Thyroid gland (tissue), 4 donors: ENCODE measurements around the gene ERICH2. TPM values are rescaled to one million over a fixed set of nuclear protein-coding genes. Genes with fewer than 3 reads are reported as not detected.

Experiments used
- DNase-seq, 2 donors: peaks; one replicate each; pipeline ENCODE4 v3.0.0-alpha.2; 2019
- H3K27ac ChIP-seq, 3 donors: fragments of 200-600 bp; sonication (generic); 1 replicate in 2 of 3; 2 replicates in 1 of 3; pipeline ENCODE4 v1.5.1; 2016 to 2019; ENCODE audit warnings: mild to moderate bottlenecking in 1 of 3, moderate library complexity in 1 of 3
- H3K27me3 ChIP-seq: fragments of 200-600 bp; sonication (generic); one replicate; pipeline ENCODE4 v1.5.1; 2019
- H3K36me3 ChIP-seq, 2 donors: fragments of 200-600 bp; sonication (generic); one replicate each; pipeline ENCODE4 v1.5.1; 2016 to 2019
- H3K4me1 ChIP-seq, 2 donors: fragments of 200-600 bp; sonication (generic); one replicate each; pipeline ENCODE4 v1.5.1; 2017 to 2019
- H3K4me3 ChIP-seq, 3 donors: fragments of 200-600 bp; sonication (generic); replicated peaks in 1 of 3; 1 replicate in 2 of 3; 2 replicates in 1 of 3; pipeline ENCODE4 v1.5.1; 2016; ENCODE audit warnings: mild to moderate bottlenecking in 1 of 3
- H3K9me3 ChIP-seq: fragments of 200-600 bp; sonication (generic); one replicate; pipeline ENCODE4 v1.5.1; 2017
- POLR2A ChIP-seq, 2 donors: fragments of 450-650 bp; IDR thresholded peaks; one replicate each; pipeline ENCODE4 v1.6.1; 2017; ENCODE audit warnings: antibody characterized with exemption in 2 of 2, mild to moderate bottlenecking in 2 of 2, moderate library complexity in 1 of 2
- WGBS, 2 donors: methylation state at CpG; one replicate each; pipeline ENCODE4 v1.1.5; 2017; 5-methylcytosine and 5-hydroxymethylcytosine counted together
- intact Hi-C: fragments of 100-400 bp; cut with DNase I; formaldehyde crosslinking; loops from one replicate; pipeline ENCODE4 v1.15.1; 2023
- total RNA-seq, 4 donors: library from RNA; depleted of rRNA; stranded (reverse); fragments of >200 nt; gene quantifications; one replicate each; pipeline ENCODE4 v1.2.3, GENCODE V29; 2016
- TF ChIP-seq, protein P1 (sequence below), 6 experiments: fragments of 200-600 bp in 3 of 6; fragments of 450-650 bp in 3 of 6; sonication (generic) in 3 of 6; IDR thresholded peaks; one replicate each; pipeline ENCODE4 v1.5.1; 2016 to 2019; ENCODE audit warnings: antibody characterized with exemption in 6 of 6, mild to moderate bottlenecking in 2 of 6, inconsistent platforms in 1 of 6, moderate library complexity in 1 of 6

ERICH2 gene
- total RNA-seq, 4 donors from 2014 or later = not detected

DNA sequence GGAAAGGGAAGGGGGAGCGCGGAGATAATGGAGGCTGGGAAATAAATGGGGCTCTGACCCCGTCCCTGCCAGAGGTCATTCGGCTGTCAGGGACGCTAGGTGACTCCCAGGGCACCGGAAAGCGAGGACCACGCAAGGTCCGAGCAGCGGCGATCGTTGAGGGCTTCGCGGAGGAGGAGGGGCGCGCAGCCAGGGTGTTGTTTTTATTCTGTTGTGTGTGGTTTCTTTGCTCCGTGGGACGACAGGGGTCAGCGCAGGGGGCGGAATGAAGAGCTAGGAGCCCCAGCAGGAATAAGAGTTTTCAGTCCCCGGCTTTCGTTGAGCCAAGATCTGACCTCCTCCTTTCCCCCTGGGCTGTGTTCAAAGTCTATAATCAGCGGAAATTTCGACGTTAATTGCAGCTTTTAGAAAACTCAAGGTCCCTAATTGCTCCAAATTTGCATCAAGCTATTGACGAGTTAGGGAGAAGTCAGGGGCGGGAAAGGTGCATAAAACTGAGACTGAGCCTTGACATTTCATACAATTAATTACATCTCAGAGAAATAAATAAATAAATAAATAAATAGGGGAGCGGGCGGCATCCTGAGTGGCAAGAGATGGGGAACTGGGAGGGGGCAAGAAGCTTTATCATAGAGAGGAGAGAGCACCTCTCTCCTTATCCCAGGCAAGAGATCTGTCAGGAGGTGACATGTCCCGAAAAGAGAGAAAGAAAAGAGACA is 48.7 kb downstream of the ERICH2 start:
- H3K4me1 ChIP-seq = peaks cover 65 to 84% of the 10 kb centered on the region in 2 donors
- no peaks in the 10 kb centered on the region for H3K36me3 ChIP-seq
- H3K9me3 ChIP-seq = no peaks in the 10 kb centered on the region
- intact Hi-C loops = loop anchor here (5.0 kb wide), 1 partner anchor 412 kb away; no protein-coding TSS in a partner anchor
- peaks cover 52% of the 10 kb centered on the region for H3K27me3 ChIP-seq
- no peak for TF ChIP-seq POLR2A (IDR thresholded peaks at IDR 0.05)
- TF ChIP-seq, protein P1, sequence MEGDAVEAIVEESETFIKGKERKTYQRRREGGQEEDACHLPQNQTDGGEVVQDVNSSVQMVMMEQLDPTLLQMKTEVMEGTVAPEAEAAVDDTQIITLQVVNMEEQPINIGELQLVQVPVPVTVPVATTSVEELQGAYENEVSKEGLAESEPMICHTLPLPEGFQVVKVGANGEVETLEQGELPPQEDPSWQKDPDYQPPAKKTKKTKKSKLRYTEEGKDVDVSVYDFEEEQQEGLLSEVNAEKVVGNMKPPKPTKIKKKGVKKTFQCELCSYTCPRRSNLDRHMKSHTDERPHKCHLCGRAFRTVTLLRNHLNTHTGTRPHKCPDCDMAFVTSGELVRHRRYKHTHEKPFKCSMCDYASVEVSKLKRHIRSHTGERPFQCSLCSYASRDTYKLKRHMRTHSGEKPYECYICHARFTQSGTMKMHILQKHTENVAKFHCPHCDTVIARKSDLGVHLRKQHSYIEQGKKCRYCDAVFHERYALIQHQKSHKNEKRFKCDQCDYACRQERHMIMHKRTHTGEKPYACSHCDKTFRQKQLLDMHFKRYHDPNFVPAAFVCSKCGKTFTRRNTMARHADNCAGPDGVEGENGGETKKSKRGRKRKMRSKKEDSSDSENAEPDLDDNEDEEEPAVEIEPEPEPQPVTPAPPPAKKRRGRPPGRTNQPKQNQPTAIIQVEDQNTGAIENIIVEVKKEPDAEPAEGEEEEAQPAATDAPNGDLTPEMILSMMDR (IDR thresholded peaks at IDR 0.05) = no peak
- no peak for DNase-seq
- no peak overlapping the region for H3K27ac ChIP-seq
- H3K4me3 ChIP-seq = no peak overlapping the region
- 6 to 8% methylated on average over 25 to 28 of the region's 30 CpGs for WGBS, 2 donors

DNA sequence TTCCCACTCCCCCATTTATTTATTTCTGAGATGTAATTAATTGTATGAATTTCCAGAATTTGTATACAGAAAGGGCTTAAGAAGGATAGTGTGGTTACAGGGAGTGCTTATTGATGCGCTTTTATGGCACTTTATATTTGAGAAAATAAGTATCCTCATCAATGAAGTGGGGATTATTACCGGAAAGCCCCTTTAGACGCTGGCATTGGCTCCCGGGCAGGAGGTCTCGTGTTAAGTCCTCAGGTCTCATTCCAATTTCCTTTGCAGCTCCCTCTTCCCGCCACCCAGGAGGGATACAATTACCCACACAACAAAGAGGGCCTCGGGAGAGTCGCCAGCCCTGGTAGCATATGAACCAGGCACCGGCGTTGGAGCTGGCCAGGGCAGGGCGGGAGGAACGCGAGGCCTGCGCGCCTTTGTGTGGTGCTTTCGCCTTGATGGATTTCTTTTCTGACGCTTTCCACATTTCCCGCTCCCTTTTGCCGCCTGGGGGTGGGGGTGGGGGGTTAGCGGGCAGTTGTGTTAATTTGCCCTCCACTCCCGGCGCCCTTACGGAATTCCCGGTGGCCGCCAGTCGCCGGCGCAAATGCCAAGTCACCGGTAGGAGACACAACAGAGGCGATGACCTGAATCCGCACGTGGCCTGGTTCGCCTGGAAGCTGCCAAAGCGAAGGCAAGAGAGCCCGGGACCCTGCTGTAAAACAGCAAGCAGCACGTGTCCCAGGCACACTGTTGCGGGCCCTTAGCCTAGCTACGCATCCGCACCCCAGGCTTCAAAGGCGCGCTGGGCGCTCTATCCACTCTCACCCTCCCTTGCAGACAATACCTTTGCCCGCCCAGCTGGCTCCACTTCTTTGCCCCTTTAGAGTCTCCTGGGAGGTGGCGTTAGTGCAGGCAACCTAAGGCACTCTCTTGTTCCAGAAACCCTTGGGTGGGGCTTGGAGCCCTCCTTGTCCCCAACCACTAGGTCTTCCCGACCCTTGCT is 49.8 kb downstream of the ERICH2 start:
- Histone ChIP-seq H3K4me3 (no peak overlapping the region), H3K27me3 (peaks cover 44% of the 10 kb centered on the region), H3K27ac (no peak overlapping the region), H3K36me3 (no peaks in the 10 kb centered on the region), H3K4me1 (peaks cover 65 to 82% of the 10 kb centered on the region in 2 donors), H3K9me3 (no peaks in the 10 kb centered on the region)
- TF ChIP-seq POLR2A (IDR thresholded peaks at IDR 0.05) = no peak
- TF ChIP-seq, protein P1 (IDR thresholded peaks at IDR 0.05) = no peak
- peak; percentile 25 to 40 for DNase-seq
- 16% methylated on average over 31 to 45 of the region's 45 CpGs for WGBS, 2 donors
- intact Hi-C loops = loop anchor here (5.0 kb wide), 1 partner anchor 413 kb away; no protein-coding TSS in a partner anchor

DNA sequence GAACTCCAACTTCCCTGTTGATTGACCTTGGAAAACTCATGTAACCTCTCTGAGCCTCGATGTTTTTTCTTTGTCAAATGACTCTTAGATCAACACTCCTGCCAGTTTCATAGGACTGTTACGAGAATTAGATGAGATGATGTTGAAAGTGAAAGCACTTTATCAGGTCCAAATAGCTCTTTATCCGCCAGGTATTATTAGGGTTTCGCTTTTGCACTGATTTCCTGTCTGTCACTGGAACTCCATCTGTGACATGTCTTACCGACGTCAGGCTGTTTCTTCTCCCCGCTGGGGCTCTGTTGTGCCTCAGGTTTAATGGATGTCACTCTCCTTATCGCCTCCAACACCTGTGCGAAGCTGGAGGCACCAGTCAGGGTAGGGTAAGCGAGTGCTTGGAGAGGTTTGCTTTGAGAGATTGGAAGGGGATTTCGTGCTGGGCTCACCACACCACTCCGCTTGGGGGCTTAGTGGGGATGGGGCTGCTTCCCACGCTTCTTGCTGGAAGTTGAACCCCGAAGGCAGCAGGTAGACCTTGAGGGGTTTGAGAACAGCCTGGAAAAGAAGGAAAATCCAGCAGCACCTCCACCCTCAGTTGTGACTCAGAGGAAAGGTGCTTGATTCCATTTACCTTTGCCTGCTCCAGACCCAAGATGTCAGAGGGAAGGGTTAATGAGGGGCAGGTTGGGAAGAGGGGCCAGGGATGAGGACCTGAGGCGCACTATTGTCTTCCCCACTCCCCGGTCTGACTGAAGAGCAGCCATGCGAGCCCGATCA is 50.8 kb downstream of the ERICH2 start:
- no peak for DNase-seq
- WGBS, 2 donors = 16 to 23% methylated on average over 18 of the region's 18 CpGs
- Histone ChIP-seq H3K36me3 (no peaks in the 10 kb centered on the region), H3K9me3 (no peaks in the 10 kb centered on the region), H3K4me3 (no peak overlapping the region), H3K27ac (no peak overlapping the region), H3K4me1 (peaks cover 60 to 74% of the 10 kb centered on the region in 2 donors), H3K27me3 (peaks cover 43% of the 10 kb centered on the region)
- no peak for TF ChIP-seq POLR2A (IDR thresholded peaks at IDR 0.05)
- TF ChIP-seq, protein P1 (IDR thresholded peaks at IDR 0.05) = no peak
- intact Hi-C loops = no loop called here

- peaks cover 43% of the 10 kb centered on the region for H3K27me3 ChIP-seq
Measured at GRCh38 chr2:170821531-170822289, 51.5 kb downstream of the ERICH2 start.

More at GRCh38 chr2:170821531-170822289, 51.5 kb downstream of the ERICH2 start:
- no peaks in the 10 kb centered on the region for H3K9me3 ChIP-seq
- intact Hi-C loops = no loop called here
- no peak overlapping the region for H3K4me3 ChIP-seq
- TF ChIP-seq POLR2A (IDR thresholded peaks at IDR 0.05) = no peak
- 14 to 15% methylated on average over 25 to 39 of the region's 40 CpGs for WGBS, 2 donors
- H3K4me1 ChIP-seq = peaks cover 52 to 66% of the 10 kb centered on the region in 2 donors
- no peak for DNase-seq
- no peaks in the 10 kb centered on the region for H3K36me3 ChIP-seq
- no peak overlapping the region for H3K27ac ChIP-seq
